Measurements from ENCODE around the gene DST. TPM values are rescaled to one million over a fixed set of nuclear protein-coding genes. Genes with fewer than 3 reads are reported as not detected.

Gene DST
- total RNA-seq, 1 experiment from 2014 or later, result 144 TPM

DNA sequence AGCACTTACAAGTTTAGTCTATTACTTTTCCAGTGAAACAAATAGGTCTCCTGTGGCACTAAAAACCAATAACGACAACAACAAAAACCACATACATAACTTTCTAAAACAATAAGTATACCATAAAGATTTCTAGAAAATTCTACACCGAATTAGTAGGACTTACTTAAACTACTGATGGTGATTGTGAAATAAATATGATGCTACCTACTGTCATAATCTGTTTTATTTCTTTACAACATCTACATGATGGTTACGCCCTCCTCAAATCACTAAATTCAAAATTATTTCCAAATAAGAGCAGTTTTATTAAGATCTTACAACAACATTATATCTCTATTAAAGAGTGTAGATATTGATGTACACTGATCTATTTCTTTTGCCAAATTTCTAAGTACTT, 147.0 kb downstream of the DST start (continued):
- TF ChIP-seq, protein P1, sequence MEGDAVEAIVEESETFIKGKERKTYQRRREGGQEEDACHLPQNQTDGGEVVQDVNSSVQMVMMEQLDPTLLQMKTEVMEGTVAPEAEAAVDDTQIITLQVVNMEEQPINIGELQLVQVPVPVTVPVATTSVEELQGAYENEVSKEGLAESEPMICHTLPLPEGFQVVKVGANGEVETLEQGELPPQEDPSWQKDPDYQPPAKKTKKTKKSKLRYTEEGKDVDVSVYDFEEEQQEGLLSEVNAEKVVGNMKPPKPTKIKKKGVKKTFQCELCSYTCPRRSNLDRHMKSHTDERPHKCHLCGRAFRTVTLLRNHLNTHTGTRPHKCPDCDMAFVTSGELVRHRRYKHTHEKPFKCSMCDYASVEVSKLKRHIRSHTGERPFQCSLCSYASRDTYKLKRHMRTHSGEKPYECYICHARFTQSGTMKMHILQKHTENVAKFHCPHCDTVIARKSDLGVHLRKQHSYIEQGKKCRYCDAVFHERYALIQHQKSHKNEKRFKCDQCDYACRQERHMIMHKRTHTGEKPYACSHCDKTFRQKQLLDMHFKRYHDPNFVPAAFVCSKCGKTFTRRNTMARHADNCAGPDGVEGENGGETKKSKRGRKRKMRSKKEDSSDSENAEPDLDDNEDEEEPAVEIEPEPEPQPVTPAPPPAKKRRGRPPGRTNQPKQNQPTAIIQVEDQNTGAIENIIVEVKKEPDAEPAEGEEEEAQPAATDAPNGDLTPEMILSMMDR (IDR thresholded peaks at IDR 0.05 in 2 of 3, conservative IDR thresholded peaks at IDR 0.05 in 1 of 3; ENCODE audit: borderline replicate concordance in 1 of 3, insufficient read depth in 1 of 3, low read depth in 2 of 3, low read length in 2 of 3), result no peak
- TF ChIP-seq SIN3A (IDR thresholded peaks at IDR 0.05; ENCODE audit: low read depth) (no peak), FOSL1 (IDR thresholded peaks at IDR 0.05; ENCODE audit: low read depth) (no peak), EZH2phosphoT487 (IDR thresholded peaks at IDR 0.05; ENCODE audit: borderline replicate concordance) (no peak), TCF7L2 (IDR thresholded peaks at IDR 0.05; ENCODE audit: borderline replicate concordance, extremely low read depth, insufficient read depth, insufficient read length) (no peak), ZNF274 (IDR thresholded peaks at IDR 0.05; ENCODE audit: low read depth, low read length) (no peak), CEBPB (IDR thresholded peaks at IDR 0.05; ENCODE audit: low read depth) (no peak), SRF (IDR thresholded peaks at IDR 0.05; ENCODE audit: low read depth) (no peak)
- TF ChIP-seq, protein P2, sequence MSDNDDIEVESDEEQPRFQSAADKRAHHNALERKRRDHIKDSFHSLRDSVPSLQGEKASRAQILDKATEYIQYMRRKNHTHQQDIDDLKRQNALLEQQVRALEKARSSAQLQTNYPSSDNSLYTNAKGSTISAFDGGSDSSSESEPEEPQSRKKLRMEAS (IDR thresholded peaks at IDR 0.05), result no peak

DNA sequence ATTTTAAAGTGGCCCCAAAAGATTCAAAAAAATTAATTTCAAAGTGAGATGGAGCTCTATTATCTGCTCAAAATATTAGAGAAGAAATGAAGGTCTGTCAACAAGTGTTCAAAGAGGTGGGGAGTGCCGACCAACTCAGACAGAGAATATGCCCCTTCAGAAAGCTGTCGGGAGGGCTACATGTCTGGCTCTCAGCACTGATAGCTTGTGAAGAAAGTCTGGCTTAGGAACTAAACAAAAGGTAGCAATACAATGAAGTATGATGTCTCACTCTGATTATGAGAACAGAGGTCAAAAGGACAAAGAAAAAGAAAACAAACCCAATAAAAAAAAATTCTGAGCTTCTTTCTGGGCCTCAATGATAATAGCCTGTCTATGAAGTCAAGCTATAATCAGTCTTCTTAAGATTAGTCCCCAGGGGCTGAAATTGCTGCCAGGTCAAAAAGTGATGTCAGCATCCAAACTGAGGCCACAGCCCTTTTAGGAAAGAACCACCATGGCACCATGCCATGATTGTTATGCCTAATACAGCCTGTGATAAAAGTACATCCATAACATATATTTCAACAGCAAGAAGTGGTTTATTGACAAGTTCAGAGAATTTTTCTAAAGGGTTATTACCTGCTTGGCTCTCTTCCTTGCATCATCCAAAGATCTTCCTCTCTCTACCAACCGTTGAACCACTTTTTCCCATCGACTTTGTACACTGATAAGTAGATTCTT, 150.9 kb downstream of the DST start:
- DNase-seq (ENCODE audit: low read depth, low spot score) (no peak), ATAC-seq (no peak)
- peaks cover 13 to 26% of the 10 kb centered on the region in 2 experiments for H3K36me3 ChIP-seq (ENCODE audit: control insufficient read depth in 1 of 2, insufficient read depth in 2 of 2, low read length in 2 of 2)
- no peaks in the 10 kb centered on the region for H3K4me1 ChIP-seq (ENCODE audit: control insufficient read depth in 1 of 2, insufficient read depth in 2 of 2, low read length in 2 of 2)
- H3K9ac ChIP-seq (ENCODE audit: low read length), result no peak overlapping the region
- H2AFZ ChIP-seq (ENCODE audit: low read depth, low read length, poor library complexity, severe bottlenecking), result no peak overlapping the region
- H3K4me2 ChIP-seq (ENCODE audit: low read length), result no peak overlapping the region
- CTCF ChIA-PET, result no interaction called here
- POLR2A ChIA-PET, result no interaction called here
- intact Hi-C loops (cut with micrococcal nuclease), result no loop called here
- no peaks in the 10 kb centered on the region for H3K9me2 ChIP-seq (ENCODE audit: insufficient read depth)
- no peaks in the 10 kb centered on the region for H3K27me3 ChIP-seq (ENCODE audit: insufficient read depth, low read length)
- no peaks in the 10 kb centered on the region for H3K9me3 ChIP-seq (ENCODE audit: control insufficient read depth in 1 of 2, insufficient read depth in 1 of 2, low read depth in 1 of 2, low read length in 2 of 2)
- no peak overlapping the region for H3K27ac ChIP-seq (ENCODE audit: low read depth, low read length)
- H4K20me1 ChIP-seq (ENCODE audit: insufficient read depth), result no peaks in the 10 kb centered on the region
- H3K79me2 ChIP-seq (ENCODE audit: insufficient read depth, low read length), result no peaks in the 10 kb centered on the region
- BruUV-seq (replicated peaks), result no TSS peak
- RAD21 ChIA-PET (ENCODE audit: low non-redundant PET in 1 of 2, low total read pairs in 2 of 2, uncharacterized antibody in 2 of 2, unreplicated experiment in 2 of 2), result no interaction called here
- TF ChIP-seq EZH2phosphoT487 (IDR thresholded peaks at IDR 0.05; ENCODE audit: borderline replicate concordance) (no peak), FOSL1 (IDR thresholded peaks at IDR 0.05; ENCODE audit: low read depth) (no peak), ZFX (IDR thresholded peaks at IDR 0.05) (no peak), RAD21 (IDR thresholded peaks at IDR 0.05; ENCODE audit: low read depth) (no peak), JUND (IDR thresholded peaks at IDR 0.05) (no peak), EZH2 (IDR thresholded peaks at IDR 0.05) (no peak), POLR2AphosphoS5 (IDR thresholded peaks at IDR 0.05; ENCODE audit: low read depth, low read length) (no peak), SIN3A (IDR thresholded peaks at IDR 0.05; ENCODE audit: low read depth) (no peak), CBX3 (IDR thresholded peaks at IDR 0.05; ENCODE audit: low read depth) (no peak), EGR1 (IDR thresholded peaks at IDR 0.05; ENCODE audit: low read depth) (no peak), SP1 (IDR thresholded peaks at IDR 0.05; ENCODE audit: low read depth) (no peak)
- TF ChIP-seq, protein P1 (IDR thresholded peaks at IDR 0.05 in 2 of 3, conservative IDR thresholded peaks at IDR 0.05 in 1 of 3; ENCODE audit: borderline replicate concordance in 1 of 3, insufficient read depth in 1 of 3, low read depth in 2 of 3, low read length in 2 of 3), result no peak
- TF ChIP-seq, protein P2 (IDR thresholded peaks at IDR 0.05), result no peak
- no peak overlapping the region for H3K4me3 ChIP-seq (replicated peaks in 1 of 2; ENCODE audit: low read depth in 1 of 2, low read length in 2 of 2)
